ENCODE measurements around the gene DCP2. TPM values are rescaled to one million over a fixed set of nuclear protein-coding genes. Genes with fewer than 3 reads are reported as not detected.

DCP2 gene
- total RNA-seq, 4 donors from 2014 or later, result 13.2 to 41.3 (median 22.8) TPM

DNA sequence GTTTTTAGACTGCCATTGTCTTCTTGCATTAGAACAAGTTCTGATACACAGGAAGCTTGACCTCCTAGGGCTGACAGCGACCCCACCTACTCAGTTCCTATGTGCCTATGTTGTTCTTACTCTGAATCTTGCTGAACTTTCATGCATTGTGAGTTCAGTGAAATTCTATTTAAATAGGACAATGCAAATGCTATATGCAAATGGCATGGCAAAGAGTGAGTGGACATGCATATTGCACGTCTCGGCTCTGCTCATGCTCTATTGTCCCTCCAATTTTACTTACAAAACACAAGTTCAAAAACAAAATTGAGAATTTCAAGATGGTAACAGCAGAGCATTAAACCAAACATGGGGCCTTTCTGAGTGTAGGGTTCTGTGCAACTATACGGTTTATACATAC is 5.3 kb upstream of the DCP2 start:
- no peaks in the 10 kb centered on the region for H3K9me3 ChIP-seq
- no peaks in the 10 kb centered on the region for H3K36me3 ChIP-seq
- no peaks in the 10 kb centered on the region for H3K27me3 ChIP-seq
- TF ChIP-seq, protein P1, sequence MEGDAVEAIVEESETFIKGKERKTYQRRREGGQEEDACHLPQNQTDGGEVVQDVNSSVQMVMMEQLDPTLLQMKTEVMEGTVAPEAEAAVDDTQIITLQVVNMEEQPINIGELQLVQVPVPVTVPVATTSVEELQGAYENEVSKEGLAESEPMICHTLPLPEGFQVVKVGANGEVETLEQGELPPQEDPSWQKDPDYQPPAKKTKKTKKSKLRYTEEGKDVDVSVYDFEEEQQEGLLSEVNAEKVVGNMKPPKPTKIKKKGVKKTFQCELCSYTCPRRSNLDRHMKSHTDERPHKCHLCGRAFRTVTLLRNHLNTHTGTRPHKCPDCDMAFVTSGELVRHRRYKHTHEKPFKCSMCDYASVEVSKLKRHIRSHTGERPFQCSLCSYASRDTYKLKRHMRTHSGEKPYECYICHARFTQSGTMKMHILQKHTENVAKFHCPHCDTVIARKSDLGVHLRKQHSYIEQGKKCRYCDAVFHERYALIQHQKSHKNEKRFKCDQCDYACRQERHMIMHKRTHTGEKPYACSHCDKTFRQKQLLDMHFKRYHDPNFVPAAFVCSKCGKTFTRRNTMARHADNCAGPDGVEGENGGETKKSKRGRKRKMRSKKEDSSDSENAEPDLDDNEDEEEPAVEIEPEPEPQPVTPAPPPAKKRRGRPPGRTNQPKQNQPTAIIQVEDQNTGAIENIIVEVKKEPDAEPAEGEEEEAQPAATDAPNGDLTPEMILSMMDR (IDR thresholded peaks at IDR 0.05), result no peak
- TF ChIP-seq POLR2A (IDR thresholded peaks at IDR 0.05), result no peak
- no peak overlapping the region for H3K4me3 ChIP-seq
- H3K4me1 ChIP-seq, result peaks cover 0 to 4% (median 2%) of the 10 kb centered on the region in 4 donors
- no peak overlapping the region for H3K27ac ChIP-seq
- DNase-seq, result no peak

DNA sequence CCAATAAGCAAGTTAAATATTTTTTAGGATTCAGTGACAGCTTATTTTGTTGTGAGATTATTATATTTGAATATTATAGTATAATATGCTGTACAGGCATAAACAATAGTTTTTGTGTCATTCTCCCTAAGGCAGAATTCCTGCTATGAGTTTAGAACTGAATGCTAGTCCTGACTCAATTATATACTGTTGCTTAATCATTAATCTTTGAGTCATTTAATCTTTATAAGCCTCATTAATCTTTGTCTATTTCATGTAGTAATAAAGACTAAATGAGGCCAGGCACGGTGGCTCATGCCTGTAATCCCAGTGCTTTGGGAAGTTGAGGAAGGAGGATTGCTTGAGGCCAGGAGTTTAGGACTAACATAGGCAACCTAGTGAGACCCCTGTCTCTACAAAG is 3.6 kb upstream of the DCP2 start:
- H3K4me3 ChIP-seq, result no peak overlapping the region
- DNase-seq, result no peak
- H3K27ac ChIP-seq, result no peak overlapping the region
- no peak for TF ChIP-seq POLR2A (IDR thresholded peaks at IDR 0.05)
- TF ChIP-seq, protein P1 (IDR thresholded peaks at IDR 0.05), result no peak
- no peaks in the 10 kb centered on the region for H3K36me3 ChIP-seq
- H3K9me3 ChIP-seq, result no peaks in the 10 kb centered on the region
- H3K4me1 ChIP-seq, result peaks cover 0 to 7% (median 2%) of the 10 kb centered on the region in 4 donors
- no peaks in the 10 kb centered on the region for H3K27me3 ChIP-seq

DNA sequence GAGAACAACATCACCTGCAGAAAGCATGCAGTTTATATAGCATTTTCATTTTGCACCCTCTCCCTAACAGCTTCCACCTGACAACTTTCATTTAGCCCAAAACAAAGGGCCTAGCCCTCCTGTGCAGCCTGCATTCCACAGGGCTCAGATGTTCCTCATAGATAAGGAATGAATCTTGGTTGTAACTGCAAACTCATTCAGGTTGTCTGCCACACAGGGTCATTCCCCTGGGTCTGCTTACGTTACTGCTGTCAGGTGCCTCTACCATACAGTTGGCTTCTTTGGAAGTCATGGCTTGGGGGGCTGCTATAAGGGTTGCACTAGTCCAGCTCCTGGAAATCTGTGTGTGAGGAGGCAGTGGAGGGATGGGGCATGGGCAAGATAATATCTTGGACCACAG is 2.7 kb upstream of the DCP2 start:
- Histone ChIP-seq H3K4me3 (no peak overlapping the region), H3K9me3 (no peaks in the 10 kb centered on the region), H3K4me1 (peaks cover 0 to 16% (median 2%) of the 10 kb centered on the region in 4 donors), H3K27me3 (no peaks in the 10 kb centered on the region), H3K27ac (no peak overlapping the region), H3K36me3 (no peaks in the 10 kb centered on the region)
- DNase-seq, result no peak
- TF ChIP-seq POLR2A (IDR thresholded peaks at IDR 0.05), result no peak
- TF ChIP-seq, protein P1 (IDR thresholded peaks at IDR 0.05), result no peak

DNA sequence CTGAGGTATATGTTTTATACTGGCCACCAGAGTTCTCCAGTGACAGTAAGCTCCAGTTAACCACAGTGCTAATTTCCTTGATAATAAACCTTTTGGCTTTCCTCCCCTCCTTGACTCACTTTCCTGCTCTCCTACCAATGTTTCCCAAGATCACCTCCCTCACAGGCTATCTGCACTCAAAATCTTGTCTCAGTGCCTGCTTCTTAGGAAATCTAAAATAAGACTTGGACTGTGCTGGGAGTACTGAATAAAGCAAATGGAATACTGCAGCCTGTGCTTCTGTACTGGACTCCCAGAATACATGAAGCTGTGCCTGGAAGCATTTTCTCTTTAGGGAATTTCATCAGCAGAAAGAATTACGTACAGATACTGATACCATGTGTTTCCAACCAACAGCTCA is 1.7 kb upstream of the DCP2 start:
- Histone ChIP-seq H3K27me3 (no peaks in the 10 kb centered on the region), H3K9me3 (no peaks in the 10 kb centered on the region), H3K27ac (no peak overlapping the region), H3K36me3 (no peaks in the 10 kb centered on the region), H3K4me1 (peaks cover 0 to 19% (median 2%) of the 10 kb centered on the region in 4 donors), H3K4me3 (no peak overlapping the region)
- no peak for TF ChIP-seq POLR2A (IDR thresholded peaks at IDR 0.05)
- TF ChIP-seq, protein P1 (IDR thresholded peaks at IDR 0.05), result no peak
- DNase-seq, result no peak

DNA sequence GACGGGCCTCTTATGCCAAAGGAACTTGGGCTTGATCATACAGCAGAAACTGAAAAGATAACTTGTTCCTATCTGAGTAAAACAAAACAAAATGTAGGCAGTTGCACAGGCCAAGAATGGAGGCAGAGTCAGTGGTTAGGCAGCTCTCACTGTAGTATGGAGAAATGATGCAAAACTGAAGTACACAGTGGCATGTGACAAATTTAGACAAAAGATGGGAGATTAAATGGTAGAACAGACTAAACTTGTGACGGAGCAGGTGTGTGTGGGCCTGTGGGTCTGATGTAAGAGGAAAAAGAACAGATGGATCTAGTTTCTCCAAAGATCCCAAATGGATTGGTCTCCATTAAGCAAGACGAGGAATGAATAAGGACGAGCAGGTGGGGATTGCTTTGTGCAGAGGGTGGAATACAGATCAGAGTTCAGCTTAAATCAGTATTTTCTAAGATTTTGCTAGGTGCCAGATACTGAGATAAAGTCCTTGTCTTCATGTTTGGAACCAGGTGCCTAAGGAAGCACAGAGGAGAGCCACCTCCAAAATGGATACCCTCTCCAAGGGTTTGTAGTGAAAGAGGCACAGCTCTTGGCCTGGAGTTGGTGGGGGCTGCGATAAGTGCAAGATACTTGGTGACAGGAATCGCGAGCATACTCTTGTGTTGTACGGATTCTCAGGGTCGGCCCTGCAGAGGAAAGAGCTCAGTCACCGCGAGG is 722 bp upstream of the DCP2 start:
- Histone ChIP-seq H3K27me3 (no peaks in the 10 kb centered on the region), H3K4me3 (peak overlapping the region; percentile 85 to 95 (median 93)), H3K36me3 (no peaks in the 10 kb centered on the region), H3K9me3 (no peaks in the 10 kb centered on the region), H3K4me1 (peaks cover 0 to 19% (median 2%) of the 10 kb centered on the region in 4 donors), H3K27ac (peak overlapping the region; percentile 89 to 94 (median 90))
- TF ChIP-seq, protein P1 (IDR thresholded peaks at IDR 0.05), result no peak
- TF ChIP-seq POLR2A (IDR thresholded peaks at IDR 0.05), result no peak
- DNase-seq, result no peak

Measured in Peyer's patch (tissue), 4 donors.